Measurements from ENCODE around the gene ITGAL. TPM values are rescaled to one million over a fixed set of nuclear protein-coding genes. Genes with fewer than 3 reads are reported as not detected.
A peak's percentile ranks its signal among the peaks of the same experiment; 100 is the strongest.
"Not testable (repeated sequence)": the region's sequence is repeated elsewhere in the genome, so short reads cannot be mapped to it uniquely, and the experiment has no call there.

Gene ITGAL
- total and polyA plus RNA-seq, 7 donors = 0.60 to 20.7 (median 2.8) TPM

DNA sequence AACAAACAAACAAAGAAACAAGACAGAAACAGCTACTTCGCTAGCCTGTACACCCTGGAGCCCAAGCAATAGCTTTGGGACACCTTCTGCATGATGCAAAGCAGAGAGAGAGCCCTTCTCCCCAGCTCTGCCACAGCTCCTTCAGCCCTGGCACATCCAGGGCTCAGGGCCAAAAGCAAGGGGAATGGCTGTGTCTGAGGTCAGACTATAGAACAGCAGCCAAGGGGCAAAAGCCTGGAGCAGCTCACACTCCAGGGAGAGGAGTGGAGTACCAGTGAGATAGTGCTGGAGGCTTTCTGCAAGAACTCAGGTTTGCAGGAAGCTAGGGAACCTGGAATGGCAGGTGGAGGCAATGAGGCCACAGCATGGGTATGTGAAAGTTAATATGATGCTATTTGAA is 15.3 kb upstream of the ITGAL start:
- intact Hi-C loops (cut with DNase I) = no loop called here
- DNase-seq = no peak
- H3K4me1 ChIP-seq = no peaks in the 10 kb centered on the region

DNA sequence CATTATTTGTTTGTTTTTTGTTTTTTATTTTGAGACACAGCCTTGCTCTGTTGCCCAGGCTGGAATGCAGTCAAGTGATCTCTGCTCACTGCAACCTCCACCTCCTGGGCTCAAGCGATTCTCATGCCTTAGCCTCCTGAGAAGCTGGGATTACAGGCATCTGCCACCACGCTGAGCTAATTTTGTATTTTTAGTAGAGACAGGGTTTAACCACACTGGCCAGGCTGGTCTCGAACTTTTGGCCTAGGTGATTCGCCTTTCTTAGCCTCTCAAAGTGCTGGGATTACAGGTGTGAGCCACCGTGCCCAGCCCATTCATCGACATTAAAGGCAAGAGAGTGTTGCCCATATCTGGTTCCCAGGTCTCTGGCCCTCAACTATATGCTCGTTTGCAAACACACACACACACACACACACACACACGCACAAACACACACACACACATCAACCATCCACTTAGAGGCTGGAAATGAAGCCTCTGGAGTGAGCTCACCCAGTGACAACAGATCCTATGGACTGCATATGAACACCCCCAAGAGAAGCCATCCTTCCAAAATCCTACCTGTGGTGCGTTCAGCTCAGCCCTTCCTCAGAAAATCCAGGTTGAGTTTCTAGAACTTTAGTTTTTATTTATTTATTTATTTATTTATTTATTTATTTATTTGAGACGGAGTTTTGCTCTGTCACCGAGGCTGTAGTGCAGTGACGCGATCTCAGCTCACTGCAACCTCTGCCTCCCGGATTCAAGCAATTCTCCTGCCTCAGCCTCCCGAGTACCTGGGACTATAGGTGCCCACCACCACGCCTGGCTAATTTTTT is 14.6 kb upstream of the ITGAL start:
- Histone ChIP-seq H3K27ac (no peak overlapping the region), H3K36me3 (no peaks in the 10 kb centered on the region), H3K9me3 (no peaks in the 10 kb centered on the region), H3K4me1 (no peaks in the 10 kb centered on the region), H3K27me3 (no peaks in the 10 kb centered on the region), H3K4me3 (no peak overlapping the region)
- TF ChIP-seq, protein P1, sequence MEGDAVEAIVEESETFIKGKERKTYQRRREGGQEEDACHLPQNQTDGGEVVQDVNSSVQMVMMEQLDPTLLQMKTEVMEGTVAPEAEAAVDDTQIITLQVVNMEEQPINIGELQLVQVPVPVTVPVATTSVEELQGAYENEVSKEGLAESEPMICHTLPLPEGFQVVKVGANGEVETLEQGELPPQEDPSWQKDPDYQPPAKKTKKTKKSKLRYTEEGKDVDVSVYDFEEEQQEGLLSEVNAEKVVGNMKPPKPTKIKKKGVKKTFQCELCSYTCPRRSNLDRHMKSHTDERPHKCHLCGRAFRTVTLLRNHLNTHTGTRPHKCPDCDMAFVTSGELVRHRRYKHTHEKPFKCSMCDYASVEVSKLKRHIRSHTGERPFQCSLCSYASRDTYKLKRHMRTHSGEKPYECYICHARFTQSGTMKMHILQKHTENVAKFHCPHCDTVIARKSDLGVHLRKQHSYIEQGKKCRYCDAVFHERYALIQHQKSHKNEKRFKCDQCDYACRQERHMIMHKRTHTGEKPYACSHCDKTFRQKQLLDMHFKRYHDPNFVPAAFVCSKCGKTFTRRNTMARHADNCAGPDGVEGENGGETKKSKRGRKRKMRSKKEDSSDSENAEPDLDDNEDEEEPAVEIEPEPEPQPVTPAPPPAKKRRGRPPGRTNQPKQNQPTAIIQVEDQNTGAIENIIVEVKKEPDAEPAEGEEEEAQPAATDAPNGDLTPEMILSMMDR (IDR thresholded peaks at IDR 0.05) = no peak
- TF ChIP-seq POLR2AphosphoS5 (IDR thresholded peaks at IDR 0.05) (no peak), POLR2A (IDR thresholded peaks at IDR 0.05) (no peak), EP300 (IDR thresholded peaks at IDR 0.05) (no peak)
- intact Hi-C loops (cut with DNase I) = no loop called here
- DNase-seq = no peak
- WGBS, 2 donors = 87 to 91% methylated on average over 16 of the region's 16 CpGs

More for the DNA sequence above, 15.3 kb upstream of the ITGAL start:
- H3K36me3 ChIP-seq = no peaks in the 10 kb centered on the region
- TF ChIP-seq EP300 (IDR thresholded peaks at IDR 0.05) (no peak), POLR2A (IDR thresholded peaks at IDR 0.05) (no peak), POLR2AphosphoS5 (IDR thresholded peaks at IDR 0.05) (no peak)
- TF ChIP-seq, protein P1 (IDR thresholded peaks at IDR 0.05) = no peak
- no peaks in the 10 kb centered on the region for H3K27me3 ChIP-seq
- WGBS, 2 donors = 94 to 98% methylated on average over 1 of the region's 1 CpG
- H3K4me3 ChIP-seq = no peak overlapping the region
- H3K27ac ChIP-seq = no peak overlapping the region
- no peaks in the 10 kb centered on the region for H3K9me3 ChIP-seq

DNA sequence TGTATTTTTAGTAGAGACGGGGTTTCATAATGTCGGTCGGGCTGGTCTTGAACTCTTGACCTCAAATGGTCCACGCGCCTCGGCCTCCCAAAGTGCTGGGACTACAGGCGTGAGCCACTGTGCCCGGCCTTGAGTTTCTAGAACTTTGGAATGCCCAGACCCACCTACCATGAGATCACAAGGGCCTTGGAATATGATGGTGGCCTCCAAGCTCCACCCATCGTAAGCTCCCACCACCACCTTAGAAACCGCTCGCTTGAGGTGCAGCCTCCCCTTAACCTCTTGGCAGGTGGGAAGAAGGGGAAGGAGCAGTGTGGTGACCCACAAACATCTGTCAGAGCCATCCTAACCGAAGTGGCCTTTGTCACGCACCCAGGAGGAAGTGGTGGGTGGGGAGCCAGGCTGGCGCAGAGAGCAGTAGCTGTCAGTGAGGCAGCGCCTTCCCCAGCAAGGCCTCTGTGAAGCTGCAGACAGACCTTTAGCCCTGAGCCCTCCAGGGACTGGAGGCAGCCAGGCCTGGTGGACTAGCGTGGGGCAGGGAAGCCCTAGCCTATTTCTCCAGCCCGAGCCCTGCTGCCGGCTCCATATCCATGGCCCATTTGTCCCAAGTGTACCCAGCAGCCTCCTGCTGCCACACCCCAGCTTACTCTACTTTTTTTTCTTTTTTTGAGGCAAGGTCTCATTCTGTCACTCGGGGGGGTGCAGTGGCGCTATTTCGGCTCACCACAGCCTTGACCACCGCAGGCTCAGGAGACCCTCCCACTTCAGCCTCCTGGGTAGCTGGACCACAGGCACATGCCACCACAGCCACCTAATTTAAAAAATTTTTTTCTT is 13.8 kb upstream of the ITGAL start:
- Histone ChIP-seq H3K4me3 (no peak overlapping the region), H3K36me3 (no peaks in the 10 kb centered on the region), H3K4me1 (no peaks in the 10 kb centered on the region), H3K27me3 (no peaks in the 10 kb centered on the region), H3K9me3 (no peaks in the 10 kb centered on the region), H3K27ac (no peak overlapping the region)
- peak; percentile 68 for DNase-seq
- intact Hi-C loops (cut with DNase I) = no loop called here
- WGBS, 2 donors = 49 to 76% methylated on average over 22 of the region's 22 CpGs
- TF ChIP-seq POLR2AphosphoS5 (IDR thresholded peaks at IDR 0.05) = no peak
- no peak for TF ChIP-seq POLR2A (IDR thresholded peaks at IDR 0.05)
- TF ChIP-seq EP300 (IDR thresholded peaks at IDR 0.05) = no peak
- TF ChIP-seq, protein P1 (IDR thresholded peaks at IDR 0.05) = no peak

DNA sequence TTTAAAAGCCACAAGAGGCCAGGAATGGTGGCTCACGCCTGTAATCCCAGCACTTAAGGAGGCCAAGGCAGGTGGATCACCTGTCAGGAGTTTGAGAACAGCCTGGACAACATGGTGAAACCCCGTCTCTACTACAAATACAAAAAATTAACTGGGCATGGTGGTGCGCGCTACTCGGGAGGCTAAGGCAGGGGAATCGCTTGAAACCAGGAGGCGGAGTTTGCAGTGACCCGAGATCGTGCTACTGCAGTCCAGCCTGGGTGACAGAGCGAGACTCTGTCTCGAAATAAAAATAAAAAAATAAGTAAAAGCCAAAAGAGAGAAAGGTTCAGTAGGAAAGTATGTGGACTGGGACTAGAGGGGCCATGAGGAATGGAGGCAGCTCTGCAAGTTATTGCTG is 13.1 kb upstream of the ITGAL start:
- H3K27ac ChIP-seq = no peak overlapping the region
- no peaks in the 10 kb centered on the region for H3K27me3 ChIP-seq
- H3K4me3 ChIP-seq = no peak overlapping the region
- intact Hi-C loops (cut with DNase I) = no loop called here
- DNase-seq = no peak
- H3K4me1 ChIP-seq = no peaks in the 10 kb centered on the region
- TF ChIP-seq, protein P1 (IDR thresholded peaks at IDR 0.05) = no peak
- TF ChIP-seq EP300 (IDR thresholded peaks at IDR 0.05) (no peak), POLR2A (IDR thresholded peaks at IDR 0.05) (no peak), POLR2AphosphoS5 (IDR thresholded peaks at IDR 0.05) (no peak)
- H3K36me3 ChIP-seq = no peaks in the 10 kb centered on the region
- no peaks in the 10 kb centered on the region for H3K9me3 ChIP-seq
- 81 to 92% methylated on average over 11 of the region's 11 CpGs for WGBS, 2 donors

DNA sequence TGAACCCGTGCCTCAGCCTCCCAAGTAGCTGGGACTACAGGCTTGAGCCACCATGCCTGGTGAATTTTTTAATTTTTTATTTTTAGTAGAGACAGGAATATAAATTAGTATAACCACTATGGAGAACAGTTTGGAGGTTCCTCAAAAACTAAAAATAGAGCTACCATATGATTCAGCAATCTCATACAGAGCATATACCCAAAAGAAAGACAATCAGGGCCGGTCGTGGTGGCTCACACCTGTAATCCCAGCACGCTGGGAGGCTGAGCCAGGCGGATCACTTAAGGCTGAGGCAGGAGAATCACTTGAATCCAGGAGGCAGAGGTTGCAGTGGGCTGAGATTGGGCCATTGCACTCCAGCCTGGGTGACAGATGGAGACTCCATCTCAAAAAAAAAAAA is 11.1 kb upstream of the ITGAL start:
- H3K9me3 ChIP-seq; intact Hi-C loops (cut with DNase I); H3K4me3 ChIP-seq; H3K27ac ChIP-seq; DNase-seq; H3K36me3 ChIP-seq; H3K4me1 ChIP-seq; H3K27me3 ChIP-seq: not testable (repeated sequence)
- 80 to 92% methylated on average over 5 of the region's 5 CpGs for WGBS, 2 donors

Data from sigmoid colon (tissue), 7 donors.